UCSD-AML1 (cell line): ENCODE measurements around the gene USP12.
"Not testable (repeated sequence)": the region's sequence is repeated elsewhere in the genome, so short reads cannot be mapped to it uniquely, and the experiment has no call there.

ENCODE experiments used
- DNase-seq: peaks from one replicate; lab custom pipeline; 2025; ENCODE audit not compliant: unreplicated experiment; lab: John Stamatoyannopoulos, UW

Gene USP12

GRCh38 chr13:27171244-27171826 is at the start of gene USP12:
Gene USP12, minus strand, starts transcription at chr13:27171811. Its CDS starts 172 bp downstream, at chr13:27171639.
- peak; percentile 63 for DNase-seq

GRCh38 chr13:27219611-27220010 is 48.0 kb upstream of the USP12 start:
- DNase-seq: no peak

- DNase-seq: not testable (repeated sequence)
These were observed 47.2 kb upstream of the USP12 start for GRCh38 chr13:27218861-27219260.

GRCh38 chr13:27217791-27218190 is 46.2 kb upstream of the USP12 start:
- not testable (repeated sequence) for DNase-seq

- DNase-seq: not testable (repeated sequence)
These were observed 41.8 kb upstream of the USP12 start for GRCh38 chr13:27213386-27213785.

GRCh38 chr13:27211771-27212364 is 40.3 kb upstream of the USP12 start:
- DNase-seq: no peak

- no peak for DNase-seq
These were observed 39.7 kb upstream of the USP12 start for GRCh38 chr13:27211271-27211670.

- no peak for DNase-seq
These were observed 36.9 kb upstream of the USP12 start for GRCh38 chr13:27208514-27208913.

GRCh38 chr13:27203854-27204253 is 32.2 kb upstream of the USP12 start:
- no peak for DNase-seq

- no peak for DNase-seq
These were observed 31.6 kb upstream of the USP12 start for GRCh38 chr13:27203186-27203585.

GRCh38 chr13:27201661-27202060 is 30.1 kb upstream of the USP12 start:
- DNase-seq: no peak

- no peak for DNase-seq
These were observed 28.9 kb upstream of the USP12 start for GRCh38 chr13:27200413-27201070.

- DNase-seq: no peak
These were observed 28.1 kb upstream of the USP12 start for GRCh38 chr13:27199696-27200095.

GRCh38 chr13:27199211-27199610 is 27.6 kb upstream of the USP12 start:
- DNase-seq: no peak

GRCh38 chr13:27194895-27195764 is 23.5 kb upstream of the USP12 start:
- DNase-seq: peak; percentile 19

GRCh38 chr13:27194209-27194608 is 22.6 kb upstream of the USP12 start:
- no peak for DNase-seq

- no peak for DNase-seq
These were observed 21.9 kb upstream of the USP12 start for GRCh38 chr13:27193496-27193895.

GRCh38 chr13:27192973-27193372 is 21.4 kb upstream of the USP12 start:
- DNase-seq: no peak

GRCh38 chr13:27192367-27192766 is 20.8 kb upstream of the USP12 start:
- not testable (repeated sequence) for DNase-seq

GRCh38 chr13:27189192-27189591 is 17.6 kb upstream of the USP12 start:
- DNase-seq: no peak

GRCh38 chr13:27188239-27188638 is 16.6 kb upstream of the USP12 start:
- DNase-seq: no peak

GRCh38 chr13:27186295-27186694 is 14.7 kb upstream of the USP12 start:
- no peak for DNase-seq
